HepG2 (cell line): ENCODE results near the gene TMEM141. TPM values are rescaled to one million over a fixed set of nuclear protein-coding genes. Genes with fewer than 3 reads are reported as not detected.

Source experiments
- ARNT2 ChIP-seq: sonication (generic); formaldehyde crosslinking; IDR thresholded peaks from 2 replicates; pipeline ENCODE4 v1.8.0; 2022; ENCODE audit warnings: mild to moderate bottlenecking, low read depth, missing genetic modification reagents, moderate library complexity
- HOMEZ ChIP-seq: IDR thresholded peaks from 2 replicates; pipeline ENCODE4 v1.6.1; 2016; ENCODE audit warnings: low read depth
- KLF12 ChIP-seq: sonication (generic); formaldehyde crosslinking; IDR thresholded peaks from 2 replicates; pipeline ENCODE4 v1.4.0; 2020; ENCODE audit warnings: missing genetic modification reagents, borderline replicate concordance
- KLF13 ChIP-seq: sonication (generic); formaldehyde crosslinking; IDR thresholded peaks from 2 replicates; pipeline ENCODE4 v1.4.0; 2020; ENCODE audit warnings: mild to moderate bottlenecking, missing genetic modification reagents
- KMT2B ChIP-seq: IDR thresholded peaks from 2 replicates; pipeline ENCODE4 v1.6.1; 2016; ENCODE audit warnings: missing genetic modification reagents, missing compliant biosample characterization
- MXD4 ChIP-seq: IDR thresholded peaks from 2 replicates; pipeline ENCODE4 v1.6.1; 2016; ENCODE audit warnings: mild to moderate bottlenecking, missing biosample characterization, missing genetic modification reagents
- RXRB ChIP-seq: IDR thresholded peaks from 2 replicates; pipeline ENCODE4 v1.6.1; 2016; ENCODE audit warnings: borderline replicate concordance, missing genetic modification reagents, missing compliant biosample characterization
- ZBTB33 ChIP-seq: sonication (generic); formaldehyde crosslinking; IDR thresholded peaks from 2 replicates; pipeline ENCODE4 v1.4.0; 2020; ENCODE audit warnings: missing genetic modification reagents
- ZBTB46 ChIP-seq: sonication (generic); formaldehyde crosslinking; IDR thresholded peaks from 2 replicates; pipeline ENCODE4 v1.4.0; 2020; ENCODE audit warnings: mild to moderate bottlenecking, missing genetic modification reagents, borderline replicate concordance
- ZGPAT ChIP-seq: IDR thresholded peaks from 2 replicates; pipeline ENCODE4 v1.6.1; 2016; ENCODE audit warnings: mild to moderate bottlenecking
- ZNF17 ChIP-seq: sonication (generic); formaldehyde crosslinking; IDR thresholded peaks from 2 replicates; pipeline ENCODE4 v1.5.0; 2020; ENCODE audit warnings: mild to moderate bottlenecking, missing genetic modification reagents
- ZNF276 ChIP-seq: sonication (generic); formaldehyde crosslinking; IDR thresholded peaks from 2 replicates; pipeline ENCODE4 v1.4.0; 2020; ENCODE audit warnings: mild to moderate bottlenecking, low read depth, missing genetic modification reagents
- ZNF292 ChIP-seq: sonication (generic); formaldehyde crosslinking; IDR thresholded peaks from 2 replicates; pipeline ENCODE4 v1.8.1; 2022; ENCODE audit warnings: mild to moderate bottlenecking, low read depth, missing genetic modification reagents, borderline replicate concordance
- ZNF335 ChIP-seq: sonication (generic); formaldehyde crosslinking; IDR thresholded peaks from 2 replicates; pipeline ENCODE4 v1.4.0; 2020; ENCODE audit warnings: missing genetic modification reagents
- ZNF574 ChIP-seq: sonication (generic); formaldehyde crosslinking; IDR thresholded peaks from 2 replicates; pipeline ENCODE4 v1.4.0; 2020; ENCODE audit warnings: missing genetic modification reagents
- ZNF766 ChIP-seq: sonication (generic); formaldehyde crosslinking; IDR thresholded peaks from 2 replicates; pipeline ENCODE4 v1.5.0; 2020; ENCODE audit warnings: missing genetic modification reagents, borderline replicate concordance
- polyA plus RNA-seq, 8 experiments: library from polyadenylated mRNA; depleted of rRNA in 3 of 8; stranded (reverse) in 7 of 8; unstranded in 1 of 8; fragments of >200 nt; fragmentation: Illumina TruSeq in 4 of 8; extraction: Trizol in 4 of 8; gene quantifications; 2 replicates each; pipeline versions ENCODE4 v1.2.1 to v1.2.3, GENCODE V29; 2011 to 2016; ENCODE audit warnings: low read depth in 4 of 8, missing spikeins in 1 of 8, mixed read lengths in 1 of 8; ENCODE audit not compliant: insufficient read depth in 1 of 8
- total RNA-seq, 5 experiments: library from RNA; depleted of rRNA; stranded (reverse); fragments of >200 nt; fragmentation: Illumina TruSeq; extraction: Trizol; gene quantifications; 2 replicates each; pipeline ENCODE4 v1.2.3, GENCODE V29; 2016; ENCODE audit warnings: low read depth in 1 of 5

Gene TMEM141
- total and polyA plus RNA-seq, 2 of the 13 experiments (the other 11 are each of a cell fraction or from before 2014, with no cell fraction given): 81.0 to 202 TPM

- peak; percentile 31 for TF ChIP-seq ZNF574 (CRISPR knock-in tag)
- peak; percentile 21; the same call in 1 of the 2 replicates for TF ChIP-seq ZBTB33 (CRISPR knock-in tag)
- peak; percentile 38; the same call in 1 of the 2 replicates for TF ChIP-seq ZNF766 (CRISPR knock-in tag)
- TF ChIP-seq RXRB (CRISPR knock-in tag): no peak
- TF ChIP-seq ARNT2 (CRISPR knock-in tag): 0 out of 2 replicates have a peak, but pooled peaks have one; percentile 27
- no peak for TF ChIP-seq ZNF17 (CRISPR knock-in tag)
- 0 out of 2 replicates have a peak, but pooled peaks have one; percentile 44 for TF ChIP-seq KMT2B (CRISPR knock-in tag)
- 0 out of 2 replicates have a peak, but pooled peaks have one; percentile 40 for TF ChIP-seq ZNF335 (CRISPR knock-in tag)
- no peak for TF ChIP-seq MXD4 (CRISPR knock-in tag)
- TF ChIP-seq ZGPAT (CRISPR knock-in tag): peak; percentile 60; the same call in 1 of the 2 replicates
- TF ChIP-seq KLF12: peak; percentile 67
- no peak for TF ChIP-seq ZBTB46 (CRISPR knock-in tag)
- 0 out of 2 replicates have a peak, but pooled peaks have one; percentile 40 for TF ChIP-seq KLF13 (CRISPR knock-in tag)
- TF ChIP-seq ZNF292 (CRISPR knock-in tag): no peak
- no peak for TF ChIP-seq HOMEZ
- TF ChIP-seq ZNF276 (CRISPR knock-in tag): no peak
Observed at GRCh38 chr9:136807281-136808074, 16.3 kb downstream of the TMEM141 start, which contains the start of gene RABL6 (continued).
